Karpas-422 (cell line): ENCODE data around the gene POLK. TPM values are rescaled to one million over a fixed set of nuclear protein-coding genes. Genes with fewer than 3 reads are reported as not detected.
"Not testable (repeated sequence)": the region's sequence is repeated elsewhere in the genome, so short reads cannot be mapped to it uniquely, and the experiment has no call there.

ENCODE experiments used
- DNase-seq: peaks from one replicate; pipeline ENCODE4 v3.0.0-alpha.2; 2015
- H2AFZ ChIP-seq: fragments of 200-600 bp; sonication (generic); 2 replicates; pipeline ENCODE4 v1.6.1; 2014; ENCODE audit warnings: antibody characterized with exemption, low read length, mixed read lengths
- H3K27ac ChIP-seq: fragments of 200-600 bp; sonication (generic); 2 replicates; pipeline ENCODE4 v1.5.1; 2014; ENCODE audit warnings: mild to moderate bottlenecking, low read length, moderate library complexity
- H3K27me3 ChIP-seq: fragments of 200-600 bp; sonication (generic); 2 replicates; pipeline ENCODE4 v1.6.1; 2014; ENCODE audit warnings: low read length, mixed read lengths
- H3K36me3 ChIP-seq: fragments of 200-600 bp; sonication (generic); 2 replicates; pipeline ENCODE4 v1.6.1; 2014; ENCODE audit warnings: low read length, mixed read lengths; ENCODE audit not compliant: insufficient read depth
- H3K4me1 ChIP-seq: fragments of 200-600 bp; sonication (generic); 2 replicates; pipeline ENCODE4 v1.6.1; 2014; ENCODE audit warnings: mild to moderate bottlenecking, low read length, mixed read lengths
- H3K4me2 ChIP-seq: fragments of 200-600 bp; sonication (generic); 2 replicates; pipeline ENCODE4 v1.6.1; 2014; ENCODE audit warnings: low read length, low read depth, mild to moderate bottlenecking; ENCODE audit not compliant: poor library complexity, severe bottlenecking
- H3K4me3 ChIP-seq: fragments of 200-600 bp; sonication (generic); 2 replicates; pipeline ENCODE4 v1.5.1; 2014; ENCODE audit warnings: mild to moderate bottlenecking, antibody characterized with exemption, low read length, mixed read lengths
- H3K79me2 ChIP-seq: fragments of 200-600 bp; sonication (generic); 2 replicates; pipeline ENCODE4 v1.6.1; 2014; ENCODE audit warnings: mild to moderate bottlenecking, low read length, mixed read lengths
- H3K9ac ChIP-seq: fragments of 200-600 bp; sonication (generic); 2 replicates; pipeline ENCODE4 v1.6.0; 2014; ENCODE audit warnings: low read length
- H3K9me2 ChIP-seq: fragments of 200-600 bp; sonication (generic), shearing (Covaris generic); replicated peaks from 2 replicates; pipeline ENCODE4 v1.6.0; 2014; ENCODE audit warnings: mild to moderate bottlenecking, low read length, moderate library complexity; ENCODE audit not compliant: insufficient read depth
- H3K9me3 ChIP-seq: fragments of 300-700, 200-600 bp; sonication (generic); 2 replicates; pipeline ENCODE4 v1.6.1; 2014; ENCODE audit warnings: low read length, mixed read lengths
- H4K20me1 ChIP-seq: fragments of 200-600 bp; sonication (generic); 2 replicates; pipeline ENCODE4 v1.6.1; 2014; ENCODE audit warnings: mild to moderate bottlenecking, antibody characterized with exemption, low read length, low read depth; ENCODE audit not compliant: insufficient read depth
- total RNA-seq: library from RNA; depleted of rRNA; stranded (reverse); fragments of >200 nt; shearing (Covaris generic); gene quantifications from 2 replicates; pipeline ENCODE4 v1.2.3, GENCODE V29; 2014; ENCODE audit warnings: low replicate concordance

The POLK gene
- total RNA-seq, 1 experiment from 2014 or later: 28.4 TPM

- Histone ChIP-seq H3K79me2 (peaks cover 97% of the 10 kb centered on the region), H4K20me1 (no peaks in the 10 kb centered on the region), H3K4me3 (no peak overlapping the region), H3K9me3 (no peaks in the 10 kb centered on the region), H3K9ac (no peak overlapping the region), H3K27me3 (no peaks in the 10 kb centered on the region), H2AFZ (no peak overlapping the region), H3K36me3 (peaks cover 49% of the 10 kb centered on the region), H3K9me2 (no peaks in the 10 kb centered on the region), H3K4me1 (peaks cover 6% of the 10 kb centered on the region; the same call in 1 of the 2 replicates), H3K4me2 (no peak overlapping the region), H3K27ac (no peak overlapping the region)
- DNase-seq: no peak
Observed at GRCh38 chr5:75498208-75498777, 13.4 kb upstream of the POLK start.

GRCh38 chr5:75498875-75499274, 12.8 kb upstream of the POLK start:
- not testable (repeated sequence) for H4K20me1 ChIP-seq, H3K27me3 ChIP-seq, H3K9me2 ChIP-seq, H3K4me1 ChIP-seq, H3K4me2 ChIP-seq, H3K27ac ChIP-seq, H3K4me3 ChIP-seq, H3K9me3 ChIP-seq, H2AFZ ChIP-seq, H3K9ac ChIP-seq, DNase-seq
- peaks cover 96% of the 10 kb centered on the region for H3K79me2 ChIP-seq
- H3K36me3 ChIP-seq: peaks cover 50% of the 10 kb centered on the region

- H4K20me1 ChIP-seq: not testable (repeated sequence)
- peaks cover 53% of the 10 kb centered on the region for H3K36me3 ChIP-seq
Observed at GRCh38 chr5:75505112-75505511, 6.6 kb upstream of the POLK start.

GRCh38 chr5:75507841-75508240, 3.9 kb upstream of the POLK start:
- Histone ChIP-seq H3K27me3 (no peaks in the 10 kb centered on the region), H4K20me1 (no peaks in the 10 kb centered on the region), H3K36me3 (peaks cover 28% of the 10 kb centered on the region), H3K9me3 (no peaks in the 10 kb centered on the region), H3K4me1 (peaks cover 20% of the 10 kb centered on the region), H3K27ac (no peak overlapping the region), H3K4me2 (no peak overlapping the region), H3K4me3 (no peak overlapping the region), H3K79me2 (peaks cover 92% of the 10 kb centered on the region), H2AFZ (no peak overlapping the region), H3K9me2 (no peaks in the 10 kb centered on the region), H3K9ac (no peak overlapping the region)
- no peak for DNase-seq

More at GRCh38 chr5:75505112-75505511, 6.6 kb upstream of the POLK start:
- H3K4me1 ChIP-seq: peaks cover 16% of the 10 kb centered on the region
- H3K9me2 ChIP-seq, H3K27me3 ChIP-seq, H3K9ac ChIP-seq, H3K4me2 ChIP-seq, H3K9me3 ChIP-seq, DNase-seq, H2AFZ ChIP-seq, H3K4me3 ChIP-seq, H3K27ac ChIP-seq: not testable (repeated sequence)
- H3K79me2 ChIP-seq: peaks cover 98% of the 10 kb centered on the region

DNA sequence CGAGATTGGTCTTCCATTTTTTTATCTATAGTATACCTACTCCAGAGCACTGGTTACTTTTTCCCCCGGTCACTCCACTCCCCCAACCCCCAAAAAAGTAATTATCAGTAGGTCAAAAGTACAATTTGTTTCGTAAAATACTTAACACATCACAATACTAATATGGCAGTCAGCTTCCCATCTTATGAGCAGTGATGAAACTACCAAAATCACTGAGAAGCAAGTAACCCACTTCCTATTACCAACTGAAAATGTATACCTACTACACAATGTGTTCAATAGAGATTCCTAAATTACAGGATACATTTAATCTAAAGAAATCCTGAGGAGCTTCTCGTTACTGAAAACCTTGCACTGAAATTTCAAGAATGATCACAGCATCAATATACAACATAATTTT, 2.1 kb upstream of the POLK start:
- Histone ChIP-seq H4K20me1 (no peaks in the 10 kb centered on the region), H3K36me3 (peaks cover 18% of the 10 kb centered on the region), H3K27me3 (no peaks in the 10 kb centered on the region), H3K4me3 (peak overlapping the region; percentile 92), H3K9me3 (no peaks in the 10 kb centered on the region), H2AFZ (no peak overlapping the region), H3K9ac (peak overlapping the region; percentile 91), H3K4me2 (peak overlapping the region; percentile 86), H3K79me2 (peaks cover 93% of the 10 kb centered on the region), H3K27ac (peak overlapping the region; percentile 36; the same call in 1 of the 2 replicates), H3K4me1 (peaks cover 38% of the 10 kb centered on the region), H3K9me2 (no peaks in the 10 kb centered on the region)
- no peak for DNase-seq

DNA sequence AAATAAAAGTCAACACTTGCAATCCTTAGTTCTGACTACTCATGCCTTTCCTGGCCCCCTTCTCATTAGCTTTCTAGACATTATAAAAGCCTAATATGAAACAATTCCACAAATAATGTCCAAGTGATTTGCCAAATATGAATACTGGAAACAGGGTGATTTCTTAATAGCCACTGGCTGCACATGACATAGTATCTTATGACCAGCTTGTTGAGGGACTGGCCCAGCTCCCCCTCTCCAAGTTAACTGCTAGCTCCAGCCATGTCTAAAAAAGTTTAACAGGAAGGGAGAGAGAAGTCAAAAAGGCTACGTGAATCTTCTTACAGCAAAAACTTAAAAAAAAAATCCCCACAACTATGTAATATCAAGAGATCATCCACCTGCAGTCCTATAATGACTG, 1.7 kb upstream of the POLK start:
- Histone ChIP-seq H3K27me3 (no peaks in the 10 kb centered on the region), H3K4me1 (peaks cover 42% of the 10 kb centered on the region), H3K79me2 (peaks cover 93% of the 10 kb centered on the region), H3K4me3 (peak overlapping the region; percentile 92), H2AFZ (no peak overlapping the region), H3K9ac (peak overlapping the region; percentile 91), H3K4me2 (peak overlapping the region; percentile 86), H3K9me2 (no peaks in the 10 kb centered on the region), H3K36me3 (peaks cover 14% of the 10 kb centered on the region), H3K9me3 (no peaks in the 10 kb centered on the region), H4K20me1 (no peaks in the 10 kb centered on the region), H3K27ac (peak overlapping the region; percentile 36; the same call in 1 of the 2 replicates)
- DNase-seq: peak; percentile 51

DNA sequence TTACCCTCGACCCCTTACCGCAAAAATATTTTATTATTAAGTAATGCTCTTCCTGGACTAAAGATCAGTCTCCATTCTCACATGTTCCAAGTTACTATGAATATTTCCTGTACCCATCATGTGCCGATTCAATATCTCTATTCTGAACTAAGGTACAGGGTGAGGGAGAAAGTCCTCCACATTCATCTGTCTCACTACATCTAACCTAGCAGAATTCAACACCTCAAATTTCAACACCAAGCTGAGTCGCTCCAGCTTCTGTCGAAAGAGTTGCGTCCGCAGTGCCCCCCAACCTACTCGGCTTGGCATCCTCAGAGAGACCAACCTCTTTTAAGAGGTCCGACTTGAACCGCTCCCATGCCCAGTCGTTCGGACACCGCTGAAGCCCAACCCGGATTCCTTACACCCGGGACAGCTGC, 1.3 kb upstream of the POLK start:
- H3K4me1 ChIP-seq: peaks cover 43% of the 10 kb centered on the region
- peak overlapping the region; percentile 92 for H3K4me3 ChIP-seq
- peak overlapping the region; percentile 86 for H3K4me2 ChIP-seq
- no peaks in the 10 kb centered on the region for H4K20me1 ChIP-seq
- DNase-seq: peak; percentile 74
- no peaks in the 10 kb centered on the region for H3K27me3 ChIP-seq
- peaks cover 12% of the 10 kb centered on the region for H3K36me3 ChIP-seq
- peaks cover 93% of the 10 kb centered on the region for H3K79me2 ChIP-seq
- H3K9ac ChIP-seq: peak overlapping the region; percentile 91
- no peaks in the 10 kb centered on the region for H3K9me2 ChIP-seq
- no peaks in the 10 kb centered on the region for H3K9me3 ChIP-seq
- H3K27ac ChIP-seq: peak overlapping the region; percentile 36; the same call in 1 of the 2 replicates
- H2AFZ ChIP-seq: no peak overlapping the region

DNA sequence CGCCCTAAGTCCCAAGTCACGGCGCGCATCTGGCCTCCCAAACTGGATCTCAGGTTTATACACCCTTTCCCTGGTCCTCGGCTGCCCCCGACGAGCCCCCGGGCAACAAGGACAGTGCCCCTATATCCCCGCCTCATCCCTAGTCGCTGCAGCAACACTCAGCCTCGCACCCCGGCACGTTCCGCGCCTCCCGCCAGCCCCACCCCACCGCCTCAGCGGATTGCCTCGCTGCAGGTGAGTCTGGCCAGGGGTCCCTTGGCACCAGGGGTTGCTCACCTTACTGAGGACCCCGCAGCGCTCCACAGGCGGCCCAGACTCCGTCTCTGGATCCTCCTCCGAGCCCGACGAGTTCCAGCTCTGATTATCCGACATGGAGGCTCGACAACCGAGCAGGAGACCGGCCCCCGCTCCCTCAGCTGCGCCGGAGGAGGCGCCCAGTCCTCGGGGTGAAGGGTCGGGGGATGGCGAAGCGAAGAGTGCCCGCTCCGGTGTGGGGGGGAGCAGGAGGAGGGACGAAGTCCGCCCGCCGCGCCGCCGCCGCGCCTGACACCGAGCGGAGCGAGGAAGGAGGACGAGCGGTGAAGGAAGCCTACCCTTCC, 756 bp upstream of the POLK start:
- peak overlapping the region; percentile 42; the same call in 1 of the 2 replicates for H2AFZ ChIP-seq
- H3K4me2 ChIP-seq: peak overlapping the region; percentile 86
- peak overlapping the region; percentile 36; the same call in 1 of the 2 replicates for H3K27ac ChIP-seq
- no peaks in the 10 kb centered on the region for H3K27me3 ChIP-seq
- no peaks in the 10 kb centered on the region for H3K9me3 ChIP-seq
- no peak for DNase-seq
- H3K36me3 ChIP-seq: peaks cover 11% of the 10 kb centered on the region
- H3K4me1 ChIP-seq: peaks cover 48% of the 10 kb centered on the region
- H3K79me2 ChIP-seq: peaks cover 93% of the 10 kb centered on the region
- peak overlapping the region; percentile 92 for H3K4me3 ChIP-seq
- no peaks in the 10 kb centered on the region for H4K20me1 ChIP-seq
- H3K9ac ChIP-seq: peak overlapping the region; percentile 91
- H3K9me2 ChIP-seq: no peaks in the 10 kb centered on the region
